Neural progenitor cell (in vitro differentiated cells): ENCODE results near the gene S1PR2. TPM values are rescaled to one million over a fixed set of nuclear protein-coding genes. Genes with fewer than 3 reads are reported as not detected.
A peak's percentile ranks its signal among the peaks of the same experiment; 100 is the strongest.

ENCODE experiments used
- DNase-seq: peaks from one replicate; pipeline ENCODE4 v3.0.0-alpha.2; 2016; ENCODE audit warnings: low spot score
- H2AFZ ChIP-seq: fragments of 200-600 bp; sonication (generic); replicated peaks from 2 replicates; pipeline ENCODE4 v1.6.1; 2016; ENCODE audit warnings: antibody characterized with exemption
- H3F3A ChIP-seq: fragments of 200-600 bp; sonication (generic); 2 replicates; pipeline ENCODE4 v1.6.1; 2016; ENCODE audit warnings: antibody characterized with exemption, low read depth
- H3K27ac ChIP-seq: fragments of 200-600 bp; sonication (generic); 2 replicates; pipeline ENCODE4 v1.5.1; 2016; ENCODE audit warnings: mild to moderate bottlenecking
- H3K27me3 ChIP-seq: fragments of 200-600 bp; sonication (generic); 2 replicates; pipeline ENCODE4 v1.6.1; 2016; ENCODE audit warnings: mild to moderate bottlenecking, moderate library complexity
- H3K36me3 ChIP-seq: fragments of 200-600 bp; sonication (generic); 2 replicates; pipeline ENCODE4 v1.5.1; 2016
- H3K4me1 ChIP-seq: fragments of 200-600 bp; sonication (generic); 2 replicates; pipeline ENCODE4 v1.6.1; 2016; ENCODE audit warnings: mixed run types
- H3K4me2 ChIP-seq: fragments of 200-600 bp; sonication (generic); 2 replicates; pipeline ENCODE4 v1.6.1; 2016
- H3K4me3 ChIP-seq: fragments of 200-600 bp; sonication (generic); 2 replicates; pipeline ENCODE4 v1.5.1; 2016
- H3K79me2 ChIP-seq: fragments of 200-600 bp; sonication (generic); 2 replicates; pipeline ENCODE4 v1.6.1; 2016; ENCODE audit warnings: low read depth
- H3K9ac ChIP-seq: fragments of 200-600 bp; sonication (generic); 2 replicates; pipeline ENCODE4 v1.6.1; 2016
- H3K9me3 ChIP-seq: fragments of 200-600 bp; sonication (generic); 2 replicates; pipeline ENCODE4 v1.5.1; 2016; ENCODE audit warnings: low read depth
- H4K20me1 ChIP-seq: fragments of 200-600 bp; sonication (generic); 2 replicates; pipeline ENCODE4 v1.6.1; 2016; ENCODE audit warnings: low read depth
- H3K27ac Mint-ChIP-seq: 3 replicates; pipeline ENCODE4 v1.8.0; 2021; ENCODE audit warnings: mixed read lengths
- H3K27me3 Mint-ChIP-seq: 2 replicates; pipeline ENCODE4 v1.8.0; 2022; ENCODE audit warnings: low read depth, mild to moderate bottlenecking, inconsistent platforms, moderate library complexity, mixed read lengths; ENCODE audit not compliant: insufficient read depth
- H3K36me3 Mint-ChIP-seq: 3 replicates; pipeline ENCODE4 v1.8.0; 2021; ENCODE audit warnings: mixed read lengths
- H3K4me1 Mint-ChIP-seq: 3 replicates; pipeline ENCODE4 v1.8.0; 2021; ENCODE audit warnings: mixed read lengths
- H3K4me3 Mint-ChIP-seq: 3 replicates; pipeline ENCODE4 v1.8.0; 2021; ENCODE audit warnings: mild to moderate bottlenecking, moderate library complexity, mixed read lengths
- H3K9me3 Mint-ChIP-seq: 3 replicates; pipeline ENCODE4 v1.8.0; 2020; ENCODE audit warnings: mixed read lengths
- EZH2 ChIP-seq: fragments of 200-600 bp; sonication (generic); IDR thresholded peaks from 2 replicates; pipeline ENCODE4 v1.6.1; 2017; ENCODE audit warnings: antibody characterized with exemption, mild to moderate bottlenecking, moderate library complexity
- EZH2phosphoT487 ChIP-seq: fragments of 200-600 bp; sonication (generic); IDR thresholded peaks from 2 replicates; pipeline ENCODE4 v1.6.1; 2017; ENCODE audit warnings: antibody characterized with exemption
- total RNA-seq: library from RNA; depleted of rRNA; stranded (reverse); fragments of >200 nt; gene quantifications from 2 replicates; pipeline ENCODE4 v1.2.3, GENCODE V29; 2015; ENCODE audit warnings: low replicate concordance
- TF ChIP-seq, protein P1 (sequence below): fragments of 200-600 bp; sonication (generic); IDR thresholded peaks from 2 replicates; pipeline ENCODE4 v1.5.1; 2017; ENCODE audit warnings: antibody characterized with exemption, mild to moderate bottlenecking

Gene S1PR2
- total RNA-seq, 1 donor from 2014 or later, result 8.5 TPM

- H3K4me2 ChIP-seq, result no peak overlapping the region
- peaks cover 5% of the 10 kb centered on the region for H3K4me1 ChIP-seq
- TF ChIP-seq EZH2phosphoT487, result no peak
- TF ChIP-seq, protein P1, sequence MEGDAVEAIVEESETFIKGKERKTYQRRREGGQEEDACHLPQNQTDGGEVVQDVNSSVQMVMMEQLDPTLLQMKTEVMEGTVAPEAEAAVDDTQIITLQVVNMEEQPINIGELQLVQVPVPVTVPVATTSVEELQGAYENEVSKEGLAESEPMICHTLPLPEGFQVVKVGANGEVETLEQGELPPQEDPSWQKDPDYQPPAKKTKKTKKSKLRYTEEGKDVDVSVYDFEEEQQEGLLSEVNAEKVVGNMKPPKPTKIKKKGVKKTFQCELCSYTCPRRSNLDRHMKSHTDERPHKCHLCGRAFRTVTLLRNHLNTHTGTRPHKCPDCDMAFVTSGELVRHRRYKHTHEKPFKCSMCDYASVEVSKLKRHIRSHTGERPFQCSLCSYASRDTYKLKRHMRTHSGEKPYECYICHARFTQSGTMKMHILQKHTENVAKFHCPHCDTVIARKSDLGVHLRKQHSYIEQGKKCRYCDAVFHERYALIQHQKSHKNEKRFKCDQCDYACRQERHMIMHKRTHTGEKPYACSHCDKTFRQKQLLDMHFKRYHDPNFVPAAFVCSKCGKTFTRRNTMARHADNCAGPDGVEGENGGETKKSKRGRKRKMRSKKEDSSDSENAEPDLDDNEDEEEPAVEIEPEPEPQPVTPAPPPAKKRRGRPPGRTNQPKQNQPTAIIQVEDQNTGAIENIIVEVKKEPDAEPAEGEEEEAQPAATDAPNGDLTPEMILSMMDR, result no peak
- H3K36me3 ChIP-seq, result no peaks in the 10 kb centered on the region
- H3K27me3 ChIP-seq, result no peaks in the 10 kb centered on the region
- Mint-ChIP-seq H3K27me3 (peaks cover 2% of the 10 kb centered on the region), H3K9me3 (no peaks in the 10 kb centered on the region), H3K27ac (no peak overlapping the region), H3K4me1 (peaks cover 16% of the 10 kb centered on the region), H3K36me3 (peaks cover 8% of the 10 kb centered on the region), H3K4me3 (peak overlapping the region; percentile 21)
- H2AFZ ChIP-seq, result no peak overlapping the region
- no peak overlapping the region for H3K27ac ChIP-seq
- no peak overlapping the region for H3K4me3 ChIP-seq
- no peaks in the 10 kb centered on the region for H3K9me3 ChIP-seq
- H3K79me2 ChIP-seq, result peaks cover 20% of the 10 kb centered on the region
- peaks cover 34% of the 10 kb centered on the region for H4K20me1 ChIP-seq
- DNase-seq, result no peak
- no peak overlapping the region for H3K9ac ChIP-seq
- peaks cover 33% of the 10 kb centered on the region for H3F3A ChIP-seq
Observed at GRCh38 chr19:10228393-10228792, 2.7 kb downstream of the S1PR2 start.

- Mint-ChIP-seq H3K4me3 (peak overlapping the region; percentile 10), H3K36me3 (peaks cover 9% of the 10 kb centered on the region), H3K27ac (no peak overlapping the region), H3K27me3 (peaks cover 2% of the 10 kb centered on the region), H3K4me1 (peaks cover 16% of the 10 kb centered on the region), H3K9me3 (no peaks in the 10 kb centered on the region)
- H3K36me3 ChIP-seq, result no peaks in the 10 kb centered on the region
- no peak overlapping the region for H3K27ac ChIP-seq
- H3K27me3 ChIP-seq, result no peaks in the 10 kb centered on the region
- H3F3A ChIP-seq, result peaks cover 33% of the 10 kb centered on the region
- H4K20me1 ChIP-seq, result peaks cover 34% of the 10 kb centered on the region
- peaks cover 5% of the 10 kb centered on the region for H3K4me1 ChIP-seq
- peaks cover 20% of the 10 kb centered on the region for H3K79me2 ChIP-seq
- no peak overlapping the region for H3K4me3 ChIP-seq
- H3K4me2 ChIP-seq, result no peak overlapping the region
- H2AFZ ChIP-seq, result no peak overlapping the region
- DNase-seq, result no peak
- no peak overlapping the region for H3K9ac ChIP-seq
- TF ChIP-seq EZH2phosphoT487 (no peak), EZH2 (no peak)
- TF ChIP-seq, protein P1, result peak; percentile 17
- no peaks in the 10 kb centered on the region for H3K9me3 ChIP-seq
Observed at GRCh38 chr19:10227026-10227971, 3.8 kb downstream of the S1PR2 start.

GRCh38 chr19:10226376-10227025 lies 4.6 kb downstream of the S1PR2 start:
- H3K79me2 ChIP-seq, result peaks cover 20% of the 10 kb centered on the region
- no peak overlapping the region for H3K27ac Mint-ChIP-seq
- H3K27me3 ChIP-seq, result no peaks in the 10 kb centered on the region
- peaks cover 34% of the 10 kb centered on the region for H4K20me1 ChIP-seq
- no peak for DNase-seq
- H3K4me2 ChIP-seq, result no peak overlapping the region
- no peak overlapping the region for H2AFZ ChIP-seq
- peaks cover 5% of the 10 kb centered on the region for H3K4me1 ChIP-seq
- H3K27ac ChIP-seq, result no peak overlapping the region
- H3K4me3 ChIP-seq, result no peak overlapping the region
- TF ChIP-seq, protein P1, result no peak
- no peak for TF ChIP-seq EZH2
- TF ChIP-seq EZH2phosphoT487, result no peak
- peaks cover 9% of the 10 kb centered on the region for H3K36me3 Mint-ChIP-seq
- no peak overlapping the region for H3K4me3 Mint-ChIP-seq
- H3F3A ChIP-seq, result peaks cover 25% of the 10 kb centered on the region
- no peak overlapping the region for H3K9ac ChIP-seq
- no peaks in the 10 kb centered on the region for H3K9me3 Mint-ChIP-seq
- H3K27me3 Mint-ChIP-seq, result peaks cover 2% of the 10 kb centered on the region
- H3K9me3 ChIP-seq, result no peaks in the 10 kb centered on the region
- H3K4me1 Mint-ChIP-seq, result peaks cover 13% of the 10 kb centered on the region
- H3K36me3 ChIP-seq, result no peaks in the 10 kb centered on the region
